IMR-90 (cell line): Measurements from ENCODE around the gene RENBP. TPM values are rescaled to one million over a fixed set of nuclear protein-coding genes. Genes with fewer than 3 reads are reported as not detected.
"Not testable (repeated sequence)": the region's sequence is repeated elsewhere in the genome, so short reads cannot be mapped to it uniquely, and the experiment has no call there.

Experiments used
- ATAC-seq: fragments of 200-7000 bp; cut with Tn5 transposase; 2 replicates; pipeline ENCODE4 v1.9.1; 2020; ENCODE audit warnings: low read depth, mild to moderate bottlenecking, moderate library complexity
- BruUV-seq: library from RNA; stranded (reverse); fragments of 400-500 nt; replicated peaks from 2 replicates; lab custom pipeline; 2021; lab: Mats Ljungman, UMichigan
- CTCF ChIA-PET: fragments of 300-600 bp; formaldehyde crosslinking; extraction: SDS; loops from one replicate; lab custom pipeline; 2021; ENCODE audit warnings: antibody characterized with exemption; lab: Yijun Ruan, JAX
- POLR2A ChIA-PET: fragments of 300-600 bp; sonication (Branson Sonifier 250); formaldehyde crosslinking; loops from one replicate; lab custom pipeline; 2022; ENCODE audit warnings: antibody characterized with exemption; ENCODE audit not compliant: unreplicated experiment; lab: Charles Lee
- DNase-seq: peaks from one replicate; pipeline ENCODE4 v3.0.0; 2013
- H2AFZ ChIP-seq: replicated peaks from 2 replicates; pipeline ENCODE3; 2013; ENCODE audit warnings: low read length, mild to moderate bottlenecking; ENCODE audit not compliant: poor library complexity
- H2AK5ac ChIP-seq: 2 replicates; pipeline ENCODE4 v1.6.1; 2013; ENCODE audit warnings: low read depth, low read length, inconsistent platforms
- H2AK9ac ChIP-seq: replicated peaks from 2 replicates; pipeline ENCODE3; 2013; ENCODE audit warnings: mild to moderate bottlenecking, low read depth, low read length, moderate library complexity; ENCODE audit not compliant: poor library complexity
- H2BK120ac ChIP-seq: 2 replicates; pipeline ENCODE4 v1.6.1; 2013; ENCODE audit warnings: low read depth, low read length, inconsistent platforms
- H2BK15ac ChIP-seq: 3 replicates; pipeline ENCODE4 v1.6.1; 2013; ENCODE audit warnings: low read depth, low read length, inconsistent platforms
- H2BK20ac ChIP-seq: 2 replicates; pipeline ENCODE4 v1.6.1; 2013; ENCODE audit warnings: low read depth, mild to moderate bottlenecking, inconsistent platforms, low read length, moderate library complexity
- H2BK5ac ChIP-seq: 2 replicates; pipeline ENCODE4 v1.6.1; 2013; ENCODE audit warnings: mild to moderate bottlenecking, low read depth, low read length, inconsistent platforms; ENCODE audit not compliant: poor library complexity, severe bottlenecking
- H3K14ac ChIP-seq: replicated peaks from 2 replicates; pipeline ENCODE4 v1.6.1; 2013; ENCODE audit warnings: low read depth, low read length, inconsistent platforms
- H3K18ac ChIP-seq: 2 replicates; pipeline ENCODE4 v1.6.1; 2013; ENCODE audit warnings: low read depth, low read length, control low read depth
- H3K23ac ChIP-seq: 2 replicates; pipeline ENCODE4 v1.6.1; 2013; ENCODE audit warnings: low read depth, low read length, inconsistent platforms
- H3K27ac ChIP-seq: 2 replicates; pipeline ENCODE4 v1.5.1; 2013; ENCODE audit warnings: mild to moderate bottlenecking, control low read depth, low read length; ENCODE audit not compliant: insufficient read depth
- H3K27me3 ChIP-seq: 2 replicates; pipeline ENCODE4 v1.6.1; 2013; ENCODE audit warnings: low read length; ENCODE audit not compliant: control insufficient read depth, insufficient read depth
- H3K36me3 ChIP-seq: 2 replicates; pipeline ENCODE4 v1.6.1; 2013; ENCODE audit warnings: low read length, mixed read lengths; ENCODE audit not compliant: control insufficient read depth, insufficient read depth
- H3K4ac ChIP-seq: 2 replicates; pipeline ENCODE4 v1.6.1; 2013; ENCODE audit warnings: low read depth, low read length, inconsistent platforms
- H3K4me1 ChIP-seq: 2 replicates; pipeline ENCODE4 v1.6.1; 2013; ENCODE audit warnings: low read length, mixed read lengths; ENCODE audit not compliant: control insufficient read depth, insufficient read depth
- H3K4me2 ChIP-seq: 2 replicates; pipeline ENCODE4 v1.6.1; 2013; ENCODE audit warnings: low read depth, mild to moderate bottlenecking, control low read depth, low read length, moderate library complexity
- H3K4me3 ChIP-seq: 2 replicates; pipeline ENCODE4 v1.5.1; 2013; ENCODE audit warnings: low read depth, mild to moderate bottlenecking, control low read depth, low read length, moderate library complexity; ENCODE audit not compliant: insufficient read depth
- H3K56ac ChIP-seq: 2 replicates; pipeline ENCODE4 v1.6.1; 2013; ENCODE audit warnings: low read length, inconsistent platforms; ENCODE audit not compliant: insufficient read depth; ENCODE audit errors: extremely low read depth
- H3K79me1 ChIP-seq, 2 experiments: 2 replicates each; pipeline ENCODE4 v1.6.1; 2013; ENCODE audit warnings: low read length in 2 of 2, inconsistent platforms in 1 of 2, low read depth in 1 of 2
- H3K9ac ChIP-seq: 2 replicates; pipeline ENCODE4 v1.6.1; 2013; ENCODE audit warnings: low read depth, low read length, control low read depth
- H3K9me1 ChIP-seq: 2 replicates; pipeline ENCODE4 v1.6.1; 2013; ENCODE audit warnings: low read length, inconsistent platforms; ENCODE audit not compliant: insufficient read depth
- H3K9me3 ChIP-seq: 2 replicates; pipeline ENCODE4 v1.6.1; 2013; ENCODE audit warnings: low read length; ENCODE audit not compliant: control insufficient read depth, insufficient read depth
- H4K20me1 ChIP-seq: 2 replicates; pipeline ENCODE4 v1.6.1; 2013; ENCODE audit warnings: low read length, inconsistent platforms; ENCODE audit not compliant: insufficient read depth
- H4K5ac ChIP-seq: 2 replicates; pipeline ENCODE4 v1.6.1; 2013; ENCODE audit warnings: mild to moderate bottlenecking, low read depth, low read length, control low read depth
- H4K8ac ChIP-seq, 2 experiments: 2 replicates each; pipeline ENCODE4 v1.6.1; 2013; ENCODE audit warnings: low read depth in 2 of 2, low read length in 2 of 2, control low read depth in 1 of 2, inconsistent platforms in 1 of 2
- H4K91ac ChIP-seq: 2 replicates; pipeline ENCODE4 v1.6.1; 2013; ENCODE audit warnings: low read depth, low read length, inconsistent platforms; ENCODE audit not compliant: insufficient read depth
- ELK1 ChIP-seq: fragments of 150-350 bp; IDR thresholded peaks from 2 replicates; pipeline ENCODE4 v1.6.1; 2016; ENCODE audit warnings: low read depth, mild to moderate bottlenecking, low read length, moderate library complexity, borderline replicate concordance
- WGBS, 2 experiments: methylation state at CpG; one replicate each; pipeline versions ENCODE4 v1.1.5 to v1.1.7; 2013; ENCODE audit warnings: missing lambda C conversion rate in 2 of 2; ENCODE audit not compliant: insufficient read length in 1 of 2; ENCODE audit errors: extremely low coverage in 2 of 2; 5-methylcytosine and 5-hydroxymethylcytosine counted together
- dilution Hi-C: fragments of 300-500 bp; cut with HindIII; formaldehyde crosslinking; loops from one replicate; pipeline ENCODE4 v1.14.3; 2018; ENCODE audit warnings: low sequenced_read_pairs; ENCODE audit not compliant: unreplicated experiment
- in situ Hi-C: fragments of 300-500 bp; cut with MboI; formaldehyde crosslinking; loops from 3 replicates; pipeline ENCODE4 v1.14.3; 2019; ENCODE audit warnings: low sequenced_read_pairs, inconsistent platforms, mixed read lengths
- intact Hi-C: fragments of 100-400 bp; cut with micrococcal nuclease; formaldehyde crosslinking; loops from 2 replicates; pipeline ENCODE4 v1.10.0; 2022
- polyA plus RNA-seq, 3 experiments: library from polyadenylated mRNA; depleted of rRNA; stranded (reverse); fragments of >200 nt; gene quantifications; 2 replicates each; pipeline ENCODE4 v1.2.3, GENCODE V29; 2012; ENCODE audit warnings: low replicate concordance in 1 of 3
- total RNA-seq: library from RNA; depleted of rRNA; stranded (reverse); fragments of >200 nt; gene quantifications from 2 replicates; pipeline ENCODE4 v1.2.3, GENCODE V29; 2012

The RENBP gene
- total and polyA plus RNA-seq, 2 of the 4 experiments (the other 2 are of a cell fraction): 0.15 to 0.18 TPM

DNA sequence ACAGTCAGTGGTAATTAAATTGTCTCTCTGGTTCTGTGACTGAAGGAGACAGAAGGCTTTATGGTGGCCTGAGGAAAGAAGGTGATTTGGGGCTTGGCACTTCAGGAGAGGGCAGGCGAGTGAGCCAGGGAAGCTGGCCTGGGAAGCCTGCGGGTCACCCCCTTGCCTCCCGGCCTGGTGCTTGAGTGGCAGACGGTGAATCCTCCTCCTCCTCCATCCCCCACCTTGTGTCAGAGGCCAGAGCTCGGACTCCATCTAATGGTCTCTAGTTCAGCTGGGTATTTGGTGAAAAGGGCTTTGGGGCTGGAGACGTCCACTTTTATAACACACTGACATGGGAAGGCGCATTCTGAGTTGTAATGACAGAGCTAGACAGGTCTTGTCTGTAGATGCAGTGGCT, 36.8 kb upstream of the RENBP start:
- H3K14ac ChIP-seq: no peak overlapping the region
- no peaks in the 10 kb centered on the region for H3K4me1 ChIP-seq
- no peak for TF ChIP-seq ELK1
- H3K79me1 ChIP-seq: no peaks in the 10 kb centered on the region
- no peak overlapping the region for H3K27ac ChIP-seq
- ChIA-PET POLR2A (no interaction called here), CTCF (no interaction called here)
- no peaks in the 10 kb centered on the region for H4K20me1 ChIP-seq
- H3K9me3 ChIP-seq: peaks cover 4% of the 10 kb centered on the region; the same call in 1 of the 2 replicates
- no peak overlapping the region for H2AK9ac ChIP-seq
- H2BK5ac ChIP-seq: no peak overlapping the region
- in situ Hi-C loops: no loop called here
- ATAC-seq: no peak
- no peak overlapping the region for H2BK120ac ChIP-seq
- no peak for DNase-seq
- no peaks in the 10 kb centered on the region for H3K9me1 ChIP-seq
- dilution Hi-C loops: no loop called here
- H2BK15ac ChIP-seq: no peak overlapping the region
- no peak overlapping the region for H2BK20ac ChIP-seq
- H3K4me3 ChIP-seq: no peak overlapping the region
- no peak overlapping the region for H4K5ac ChIP-seq
- no peak overlapping the region for H3K18ac ChIP-seq
- WGBS, 2 experiments: no CpG with 5 or more reads among the region's 7 CpGs
- no peak overlapping the region for H2AK5ac ChIP-seq
- H3K4ac ChIP-seq: no peak overlapping the region
- H3K23ac ChIP-seq: no peak overlapping the region
- intact Hi-C loops: no loop called here
- H3K27me3 ChIP-seq: no peaks in the 10 kb centered on the region; the same call in 1 of the 2 replicates
- no peak overlapping the region for H3K9ac ChIP-seq
- no TSS peak for BruUV-seq
- H4K91ac ChIP-seq: no peak overlapping the region
- H3K4me2 ChIP-seq: no peak overlapping the region
- no peak overlapping the region for H3K56ac ChIP-seq
- no peaks in the 10 kb centered on the region; the same call in 1 of the 2 replicates for H3K36me3 ChIP-seq
- no peak overlapping the region for H2AFZ ChIP-seq
- no peak overlapping the region for H4K8ac ChIP-seq

DNA sequence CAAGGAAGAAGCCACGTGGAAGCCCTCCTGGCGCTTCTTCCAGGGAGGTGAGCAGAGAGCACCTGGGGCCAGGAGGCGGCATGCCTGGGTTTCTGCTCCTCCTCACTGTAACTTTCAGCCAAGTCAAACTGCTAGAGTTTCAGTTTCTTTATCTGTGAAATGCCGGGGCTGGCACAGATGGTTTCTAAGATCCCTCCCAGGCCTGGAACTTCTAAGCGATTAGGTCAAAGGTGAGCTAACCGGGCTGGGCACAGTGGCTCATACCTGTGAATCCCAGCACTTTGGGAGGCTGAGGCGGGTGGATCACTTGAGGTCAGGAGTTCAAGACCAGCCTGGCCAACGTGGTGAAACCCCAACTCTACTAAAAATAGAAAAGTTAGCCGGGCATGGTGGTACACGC, 36.0 kb upstream of the RENBP start:
- H2BK5ac ChIP-seq, H3K9ac ChIP-seq, H3K9me1 ChIP-seq, H2BK120ac ChIP-seq, BruUV-seq, H3K4ac ChIP-seq, POLR2A ChIA-PET, CTCF ChIA-PET, H3K36me3 ChIP-seq, H4K91ac ChIP-seq, H3K4me1 ChIP-seq, H3K27me3 ChIP-seq, H3K23ac ChIP-seq, H4K20me1 ChIP-seq, H2BK20ac ChIP-seq, dilution Hi-C loops, DNase-seq, H3K4me2 ChIP-seq, ATAC-seq, H4K5ac ChIP-seq, H3K9me3 ChIP-seq, intact Hi-C loops, H3K4me3 ChIP-seq, in situ Hi-C loops, H4K8ac ChIP-seq, H3K79me1 ChIP-seq, H3K56ac ChIP-seq, H2AFZ ChIP-seq, H3K18ac ChIP-seq, H2BK15ac ChIP-seq, H3K27ac ChIP-seq, H2AK5ac ChIP-seq, H3K14ac ChIP-seq, H2AK9ac ChIP-seq: not testable (repeated sequence)
- WGBS, 2 experiments: 90% methylated on average over 2 of the region's 10 CpGs; no CpG with 5 or more reads in 1 of the 2 experiments
